Smooth muscle cell of the brain vasculature (primary cell): ENCODE results near the gene PLXND1.

Experiments
- DNase-seq: peaks from one replicate; pipeline ENCODE4 v3.0.0-alpha.2; 2012; ENCODE audit warnings: low read depth, low spot score

PLXND1 gene

GRCh38 chr3:129627350-129628168 is 21.1 kb upstream of the PLXND1 start:
- DNase-seq: peak; percentile 75

GRCh38 chr3:129626744-129627349 is 20.4 kb upstream of the PLXND1 start:
- no peak for DNase-seq

GRCh38 chr3:129625072-129625874 is 18.8 kb upstream of the PLXND1 start:
- DNase-seq: no peak

- DNase-seq: no peak
Observed at GRCh38 chr3:129624347-129625071, 18.0 kb upstream of the PLXND1 start.

GRCh38 chr3:129623447-129624118 is 17.1 kb upstream of the PLXND1 start:
- peak; percentile 65 for DNase-seq

GRCh38 chr3:129622933-129623332 is 16.5 kb upstream of the PLXND1 start:
- no peak for DNase-seq

- DNase-seq: no peak
Observed at GRCh38 chr3:129622226-129622874, 15.9 kb upstream of the PLXND1 start.

GRCh38 chr3:129621626-129622225 is 15.2 kb upstream of the PLXND1 start:
- DNase-seq: no peak

- DNase-seq: no peak
Observed at GRCh38 chr3:129620828-129621559, 14.5 kb upstream of the PLXND1 start.

- DNase-seq: no peak
Observed at GRCh38 chr3:129619726-129620162, 13.3 kb upstream of the PLXND1 start.

- no peak for DNase-seq
Observed at GRCh38 chr3:129618901-129619671, 12.6 kb upstream of the PLXND1 start.

- no peak for DNase-seq
Observed at GRCh38 chr3:129618186-129618820, 11.8 kb upstream of the PLXND1 start.

- no peak for DNase-seq
Observed at GRCh38 chr3:129617381-129618185, 11.1 kb upstream of the PLXND1 start.

GRCh38 chr3:129616713-129617112 is 10.2 kb upstream of the PLXND1 start:
- DNase-seq: no peak

- DNase-seq: no peak
Observed at GRCh38 chr3:129616291-129616690, 9.8 kb upstream of the PLXND1 start.

GRCh38 chr3:129615751-129616281 is 9.3 kb upstream of the PLXND1 start:
- DNase-seq: no peak

GRCh38 chr3:129614927-129615363 is 8.5 kb upstream of the PLXND1 start:
- no peak for DNase-seq
